Measurements from ENCODE around the gene SYP.

Gene SYP

DNA sequence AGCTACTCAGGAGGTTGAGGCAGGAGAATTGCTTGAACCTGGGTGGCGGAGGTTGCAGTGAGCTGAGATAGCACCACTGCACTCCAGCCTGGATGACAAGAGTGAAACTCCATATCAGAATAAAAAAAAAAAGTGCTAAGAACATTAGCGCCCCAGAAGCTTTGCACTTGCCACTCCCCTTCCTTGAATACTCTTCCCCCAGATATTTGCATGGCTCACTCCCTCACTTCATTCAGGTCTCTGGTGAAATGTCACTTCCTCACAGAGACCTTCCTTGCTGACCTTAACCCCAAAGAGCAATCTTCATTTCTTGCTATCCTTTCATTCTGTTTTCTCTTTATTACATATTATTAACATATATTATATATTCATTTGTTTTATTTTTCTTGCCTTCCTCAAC is 21.9 kb upstream of the SYP start:
- DNase-seq = no peak
- Histone ChIP-seq H3K36me3 (ENCODE audit: insufficient read depth, low read length) (no peaks in the 10 kb centered on the region), H3K79me2 (ENCODE audit: insufficient read depth, low read length) (no peaks in the 10 kb centered on the region), H3K9me3 (ENCODE audit: insufficient read depth, low read length, severe bottlenecking) (no peaks in the 10 kb centered on the region), H3K4me3 (ENCODE audit: low read depth in 1 of 2, low read length in 2 of 2) (no peak overlapping the region), H3K9ac (ENCODE audit: low read depth, low read length) (no peak overlapping the region), H4K20me1 (ENCODE audit: insufficient read depth, low read length) (no peaks in the 10 kb centered on the region), H3K27me3 (ENCODE audit: insufficient read depth, low read length, poor library complexity) (no peaks in the 10 kb centered on the region), H3K4me1 (ENCODE audit: insufficient read depth, low read length) (no peaks in the 10 kb centered on the region), H3K4me2 (ENCODE audit: insufficient read depth, low read length) (no peak overlapping the region), H2AFZ (ENCODE audit: low read depth, low read length) (no peak overlapping the region), H3K27ac (ENCODE audit: low read length) (no peak overlapping the region)
- ATAC-seq (ENCODE audit: insufficient read depth, low read depth) = no peak
- TF ChIP-seq EZH2 (IDR thresholded peaks at IDR 0.05; ENCODE audit: borderline replicate concordance, low read depth, low read length, severe bottlenecking) = no peak
- no peak for TF ChIP-seq CTCF (IDR thresholded peaks at IDR 0.05; ENCODE audit: borderline replicate concordance, extremely low read depth, low read length, poor library complexity, severe bottlenecking)

GRCh38 chrX:49220100-49220499 is 20.1 kb upstream of the SYP start:
- Histone ChIP-seq H3K4me3 (ENCODE audit: low read depth in 1 of 2, low read length in 2 of 2) (no peak overlapping the region), H3K79me2 (ENCODE audit: insufficient read depth, low read length) (no peaks in the 10 kb centered on the region), H3K4me1 (ENCODE audit: insufficient read depth, low read length) (no peaks in the 10 kb centered on the region), H4K20me1 (ENCODE audit: insufficient read depth, low read length) (no peaks in the 10 kb centered on the region), H3K27ac (ENCODE audit: low read length) (no peak overlapping the region), H3K4me2 (ENCODE audit: insufficient read depth, low read length) (no peak overlapping the region), H2AFZ (ENCODE audit: low read depth, low read length) (no peak overlapping the region), H3K36me3 (ENCODE audit: insufficient read depth, low read length) (no peaks in the 10 kb centered on the region), H3K9ac (ENCODE audit: low read depth, low read length) (no peak overlapping the region), H3K27me3 (ENCODE audit: insufficient read depth, low read length, poor library complexity) (no peaks in the 10 kb centered on the region), H3K9me3 (ENCODE audit: insufficient read depth, low read length, severe bottlenecking) (no peaks in the 10 kb centered on the region)
- DNase-seq (no peak), ATAC-seq (ENCODE audit: insufficient read depth, low read depth) (no peak)
- no peak for TF ChIP-seq EZH2 (IDR thresholded peaks at IDR 0.05; ENCODE audit: borderline replicate concordance, low read depth, low read length, severe bottlenecking)
- no peak for TF ChIP-seq CTCF (IDR thresholded peaks at IDR 0.05; ENCODE audit: borderline replicate concordance, extremely low read depth, low read length, poor library complexity, severe bottlenecking)

DNA sequence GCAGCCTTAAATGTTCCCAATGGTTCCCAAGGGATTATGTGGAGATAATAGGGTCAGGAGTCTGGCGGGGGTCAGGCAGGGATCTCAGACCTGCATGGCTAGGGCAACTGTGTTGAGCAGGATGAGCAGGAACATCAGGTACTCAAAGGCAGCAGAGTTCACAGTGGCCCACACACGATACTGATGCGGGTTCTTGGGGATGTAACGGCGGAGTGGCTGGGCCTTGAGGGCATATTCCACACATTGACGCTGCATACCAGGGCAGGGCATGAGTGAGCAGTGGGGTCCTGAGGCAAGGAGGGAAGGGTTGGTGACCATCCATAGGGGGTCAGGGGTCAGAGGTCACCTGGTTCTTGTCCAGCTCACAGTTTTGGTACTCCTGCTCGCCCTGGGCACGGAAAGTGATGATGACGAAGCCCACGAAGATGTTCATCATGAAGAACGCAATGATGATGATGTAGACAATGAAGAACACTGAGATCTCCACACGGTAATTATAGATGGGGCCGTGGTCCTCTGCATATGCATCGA is 15.1 kb upstream of the SYP start:
- no peaks in the 10 kb centered on the region for H4K20me1 ChIP-seq (ENCODE audit: insufficient read depth, low read length)
- no peaks in the 10 kb centered on the region for H3K9me3 ChIP-seq (ENCODE audit: insufficient read depth, low read length, severe bottlenecking)
- H3K9ac ChIP-seq (ENCODE audit: low read depth, low read length) = no peak overlapping the region
- H3K27me3 ChIP-seq (ENCODE audit: insufficient read depth, low read length, poor library complexity) = no peaks in the 10 kb centered on the region
- no peak overlapping the region for H3K4me2 ChIP-seq (ENCODE audit: insufficient read depth, low read length)
- TF ChIP-seq CTCF (IDR thresholded peaks at IDR 0.05; ENCODE audit: borderline replicate concordance, extremely low read depth, low read length, poor library complexity, severe bottlenecking) = no peak
- no peak for TF ChIP-seq EZH2 (IDR thresholded peaks at IDR 0.05; ENCODE audit: borderline replicate concordance, low read depth, low read length, severe bottlenecking)
- H3K27ac ChIP-seq (ENCODE audit: low read length) = no peak overlapping the region
- DNase-seq (no peak), ATAC-seq (ENCODE audit: insufficient read depth, low read depth) (no peak)
- H3K4me1 ChIP-seq (ENCODE audit: insufficient read depth, low read length) = no peaks in the 10 kb centered on the region
- H2AFZ ChIP-seq (ENCODE audit: low read depth, low read length) = no peak overlapping the region
- no peaks in the 10 kb centered on the region for H3K36me3 ChIP-seq (ENCODE audit: insufficient read depth, low read length)
- H3K79me2 ChIP-seq (ENCODE audit: insufficient read depth, low read length) = no peaks in the 10 kb centered on the region
- H3K4me3 ChIP-seq (ENCODE audit: low read depth in 1 of 2, low read length in 2 of 2) = no peak overlapping the region

DNA sequence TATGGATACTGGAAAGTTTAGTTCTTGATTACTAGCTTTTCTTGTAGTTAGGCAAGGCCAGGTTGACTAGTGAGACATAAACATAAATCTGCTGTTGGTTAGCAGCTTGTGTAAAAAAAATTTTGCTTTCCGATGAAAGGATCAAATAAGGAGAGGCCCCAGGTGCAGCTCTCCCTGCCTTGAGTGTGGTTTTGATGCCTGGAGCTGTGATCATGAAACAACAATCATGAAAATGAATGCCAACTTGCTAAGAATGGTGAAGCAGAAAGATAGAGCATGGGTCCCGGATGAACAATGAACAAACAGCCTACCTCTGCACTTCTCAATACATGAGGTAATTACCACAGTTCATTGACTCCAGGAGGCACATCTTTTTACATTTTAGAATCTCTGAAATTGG is 14.4 kb upstream of the SYP start:
- Histone ChIP-seq H3K4me2 (ENCODE audit: insufficient read depth, low read length) (no peak overlapping the region), H3K9me3 (ENCODE audit: insufficient read depth, low read length, severe bottlenecking) (no peaks in the 10 kb centered on the region), H3K27ac (ENCODE audit: low read length) (no peak overlapping the region), H3K27me3 (ENCODE audit: insufficient read depth, low read length, poor library complexity) (no peaks in the 10 kb centered on the region), H3K36me3 (ENCODE audit: insufficient read depth, low read length) (no peaks in the 10 kb centered on the region), H3K79me2 (ENCODE audit: insufficient read depth, low read length) (no peaks in the 10 kb centered on the region), H2AFZ (ENCODE audit: low read depth, low read length) (no peak overlapping the region), H4K20me1 (ENCODE audit: insufficient read depth, low read length) (no peaks in the 10 kb centered on the region), H3K4me1 (ENCODE audit: insufficient read depth, low read length) (no peaks in the 10 kb centered on the region), H3K4me3 (ENCODE audit: low read depth in 1 of 2, low read length in 2 of 2) (no peak overlapping the region), H3K9ac (ENCODE audit: low read depth, low read length) (no peak overlapping the region)
- TF ChIP-seq EZH2 (IDR thresholded peaks at IDR 0.05; ENCODE audit: borderline replicate concordance, low read depth, low read length, severe bottlenecking) = no peak
- TF ChIP-seq CTCF (IDR thresholded peaks at IDR 0.05; ENCODE audit: borderline replicate concordance, extremely low read depth, low read length, poor library complexity, severe bottlenecking) = no peak
- no peak for ATAC-seq (ENCODE audit: insufficient read depth, low read depth)
- no peak for DNase-seq
